GM18951 (cell line): ENCODE results near the gene ALK.

ENCODE experiments used
- POLR2A ChIP-seq: IDR thresholded peaks from 4 replicates; pipeline ENCODE4 v1.6.1; 2011; ENCODE audit warnings: mild to moderate bottlenecking; ENCODE audit not compliant: insufficient read length, insufficient read depth; ENCODE audit errors: extremely low read depth
- in situ Hi-C: fragments of 300-500 bp; cut with MboI; formaldehyde crosslinking; loops from one replicate; pipeline ENCODE4 v1.12.0; 2022; ENCODE audit warnings: low sequenced_read_pairs, mixed read lengths, inconsistent platforms; ENCODE audit not compliant: unreplicated experiment

The ALK gene

DNA sequence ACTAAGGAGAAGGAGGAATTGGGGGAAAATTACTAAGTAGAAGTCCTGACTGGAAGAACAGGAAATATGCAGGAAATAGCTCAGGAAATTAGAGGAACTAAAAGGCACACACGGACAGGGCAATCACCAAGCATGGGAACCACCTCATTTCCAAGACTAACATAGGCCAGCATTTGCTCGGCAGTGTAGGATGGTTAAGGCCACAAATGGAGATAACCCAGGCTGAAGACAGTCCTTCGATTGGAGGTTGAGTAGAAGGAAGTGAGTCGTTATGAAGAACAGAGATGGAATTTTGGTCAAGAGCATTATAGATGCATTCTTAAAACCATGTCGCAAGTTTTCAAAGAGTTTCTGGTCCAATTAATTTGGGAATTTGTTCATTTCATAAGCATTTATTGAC lies 401.4 kb downstream of the ALK start:
- TF ChIP-seq POLR2A: no peak
- in situ Hi-C loops: no loop called here

DNA sequence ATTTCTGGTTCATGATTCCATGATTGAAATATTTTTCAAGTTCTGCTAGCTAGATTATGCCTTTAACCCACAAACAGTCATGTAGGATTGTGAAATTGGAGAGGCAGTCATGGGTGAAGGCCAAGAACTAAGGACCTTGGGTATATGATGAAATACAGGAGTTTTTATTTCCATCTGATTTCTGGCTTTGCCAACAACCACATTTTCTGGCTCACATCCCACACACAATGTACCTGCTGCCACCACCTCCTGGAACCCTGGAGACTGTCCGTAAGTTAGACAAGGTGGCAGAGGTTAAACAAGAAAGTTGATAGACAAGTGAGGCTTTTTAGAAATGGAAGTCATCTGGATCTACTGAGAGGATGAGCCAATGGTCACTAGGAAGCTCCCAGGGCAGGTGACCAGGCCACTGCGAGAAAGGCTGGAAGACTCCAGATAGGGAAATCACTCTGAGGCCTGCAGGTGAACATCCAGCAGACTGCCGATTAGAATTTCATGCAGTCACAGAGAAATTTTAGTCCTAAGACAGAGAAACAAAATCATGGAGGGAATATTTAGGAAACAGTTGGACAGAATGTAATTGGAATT lies 402.0 kb downstream of the ALK start:
- in situ Hi-C loops: no loop called here
- TF ChIP-seq POLR2A: no peak

DNA sequence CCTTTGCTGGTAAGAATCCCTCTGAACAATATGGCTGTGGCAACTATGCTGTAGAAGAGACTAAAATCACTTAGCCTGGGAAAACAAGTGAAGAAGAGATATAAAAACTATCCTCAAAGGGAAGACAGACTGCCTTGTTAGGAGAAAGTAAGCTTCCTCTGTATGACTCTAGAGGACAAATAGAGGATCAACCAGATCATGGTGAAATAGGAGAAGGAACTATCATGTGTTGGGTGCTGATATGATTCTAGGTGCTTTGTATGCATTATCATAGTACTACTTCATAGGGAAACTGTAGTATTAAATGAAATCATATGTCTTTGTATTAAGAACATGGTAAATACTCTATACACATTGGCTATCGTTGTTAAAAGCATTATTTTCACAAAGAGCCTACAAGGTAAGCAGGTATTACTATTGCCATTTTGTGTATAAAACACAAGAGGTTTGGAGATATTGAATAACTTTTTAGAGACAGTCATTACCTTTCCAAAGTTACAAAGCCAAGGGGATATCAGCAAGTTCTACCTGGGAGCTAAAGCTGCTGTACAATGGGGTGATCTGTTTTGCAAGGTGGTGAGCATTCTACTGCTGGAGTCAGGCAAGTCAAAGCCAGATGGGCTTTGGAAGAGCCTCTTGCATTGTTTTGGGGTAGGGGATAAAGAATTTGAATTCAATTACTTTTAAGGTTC lies 402.6 kb downstream of the ALK start:
- in situ Hi-C loops: no loop called here
- TF ChIP-seq POLR2A: no peak

DNA sequence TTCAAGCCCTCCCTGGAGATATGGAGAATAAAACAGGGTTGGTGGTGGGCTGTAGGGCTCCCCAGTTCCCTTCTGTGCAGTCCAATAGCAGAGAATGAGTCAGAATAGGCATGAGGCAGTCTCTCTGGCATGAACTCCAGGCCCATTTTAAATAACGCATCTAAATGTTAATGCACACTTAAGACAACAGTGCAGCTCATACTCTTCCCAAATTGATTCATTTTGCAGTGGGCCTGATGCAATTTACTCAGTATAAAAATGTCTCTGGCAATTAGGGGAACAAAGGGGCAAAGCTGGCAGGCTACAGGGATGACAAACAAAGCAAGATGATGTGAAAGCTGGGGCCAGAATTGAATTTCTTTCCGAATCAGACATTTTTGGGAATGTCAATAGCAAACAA lies 403.4 kb downstream of the ALK start:
- no peak for TF ChIP-seq POLR2A
- in situ Hi-C loops: no loop called here

DNA sequence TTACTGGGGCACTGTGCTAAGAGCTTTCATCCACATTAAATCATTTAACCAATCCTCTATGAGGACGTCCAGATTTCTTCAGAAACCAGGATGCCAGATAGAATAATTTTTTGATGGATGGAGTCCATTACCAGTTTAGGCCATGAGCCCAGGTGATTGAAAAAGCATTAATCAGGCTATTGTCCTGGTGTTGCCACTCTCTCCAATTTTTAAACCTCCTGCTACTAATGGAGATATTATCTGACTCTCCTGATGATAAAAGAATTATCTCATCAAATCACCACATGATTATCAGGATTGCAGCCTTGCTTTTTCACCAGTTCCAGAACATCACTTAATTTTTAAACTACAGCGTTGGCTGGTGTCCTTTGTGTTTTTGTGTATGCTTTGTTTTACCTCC lies 404.0 kb downstream of the ALK start:
- in situ Hi-C loops: no loop called here
- TF ChIP-seq POLR2A: no peak

DNA sequence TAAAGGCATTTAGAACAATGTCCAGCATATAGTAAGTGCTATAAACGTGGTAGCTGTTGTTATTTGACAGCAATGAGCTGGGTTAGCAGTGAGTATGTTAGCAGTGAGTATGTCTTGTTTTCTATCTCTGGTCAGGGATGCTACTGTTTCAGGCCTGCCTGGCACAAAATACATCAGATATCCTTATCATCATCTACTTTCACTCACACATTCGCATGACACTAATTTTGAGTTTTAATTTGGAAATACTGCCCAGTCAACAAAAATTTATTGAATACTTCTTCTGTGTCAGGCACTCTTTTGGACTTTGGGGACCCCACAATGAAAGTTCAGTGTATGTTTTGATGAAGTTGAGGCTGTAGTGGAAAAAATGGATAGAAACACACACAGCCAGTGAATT lies 404.6 kb downstream of the ALK start:
- in situ Hi-C loops: no loop called here
- TF ChIP-seq POLR2A: no peak

DNA sequence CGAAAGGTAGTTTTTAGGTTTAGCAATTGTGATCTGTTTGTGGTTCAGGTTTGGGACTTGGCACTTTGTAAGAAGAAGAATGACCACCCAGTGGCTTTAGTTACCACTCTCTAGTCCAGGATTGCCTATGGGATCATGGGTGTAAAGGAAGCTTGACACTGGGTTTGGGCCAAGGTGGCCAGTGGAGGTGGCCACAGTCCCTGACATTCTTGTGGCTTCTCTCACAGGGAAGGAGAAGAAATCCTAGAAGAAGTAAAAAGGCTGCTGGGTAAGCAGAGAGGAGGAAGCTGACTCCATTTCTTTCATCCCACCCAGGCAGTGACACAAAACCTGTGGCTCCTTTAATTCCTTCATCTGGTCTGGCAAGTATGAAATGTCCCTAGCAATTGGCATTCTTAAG lies 411.5 kb downstream of the ALK start:
- in situ Hi-C loops: no loop called here
- TF ChIP-seq POLR2A: no peak

DNA sequence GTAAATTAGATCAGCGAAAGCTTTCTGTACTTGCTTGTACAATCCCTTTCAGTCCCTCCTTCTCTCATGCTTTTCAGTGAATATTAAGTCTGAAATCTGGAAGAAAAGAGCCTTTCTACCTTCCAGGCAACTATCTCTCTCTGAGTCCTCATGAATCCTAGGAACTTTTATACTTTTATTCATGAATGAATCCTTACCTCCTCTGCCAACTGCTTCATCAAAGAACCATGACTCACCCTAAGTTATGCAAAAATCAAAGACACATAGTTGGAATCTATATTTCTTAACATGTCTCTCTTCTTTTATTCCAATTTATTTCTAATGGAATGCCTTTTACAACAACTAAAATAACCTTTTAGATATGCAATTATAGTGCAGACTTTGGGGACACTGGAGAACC lies 412.0 kb downstream of the ALK start:
- no peak for TF ChIP-seq POLR2A
- in situ Hi-C loops: no loop called here

DNA sequence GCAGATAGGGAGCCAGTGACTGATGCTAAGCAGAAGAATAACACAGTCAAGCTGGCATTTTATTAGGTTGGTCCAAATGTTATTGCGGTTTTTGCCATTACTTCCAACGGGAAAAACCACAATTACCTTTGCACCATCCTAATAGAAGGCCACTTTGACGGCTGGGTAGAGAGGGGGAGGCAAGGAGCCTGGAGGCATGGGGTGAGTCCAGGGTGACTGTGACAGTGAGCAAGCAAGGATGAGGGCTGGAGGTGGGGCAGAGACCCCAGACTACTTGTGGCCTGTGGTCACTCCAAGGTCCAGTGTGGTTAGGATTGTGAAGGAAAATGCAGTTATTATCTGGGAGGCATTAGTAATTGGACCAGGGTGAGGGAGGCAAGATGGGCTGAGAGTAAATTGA lies 416.6 kb downstream of the ALK start:
- TF ChIP-seq POLR2A: no peak
- in situ Hi-C loops: no loop called here

DNA sequence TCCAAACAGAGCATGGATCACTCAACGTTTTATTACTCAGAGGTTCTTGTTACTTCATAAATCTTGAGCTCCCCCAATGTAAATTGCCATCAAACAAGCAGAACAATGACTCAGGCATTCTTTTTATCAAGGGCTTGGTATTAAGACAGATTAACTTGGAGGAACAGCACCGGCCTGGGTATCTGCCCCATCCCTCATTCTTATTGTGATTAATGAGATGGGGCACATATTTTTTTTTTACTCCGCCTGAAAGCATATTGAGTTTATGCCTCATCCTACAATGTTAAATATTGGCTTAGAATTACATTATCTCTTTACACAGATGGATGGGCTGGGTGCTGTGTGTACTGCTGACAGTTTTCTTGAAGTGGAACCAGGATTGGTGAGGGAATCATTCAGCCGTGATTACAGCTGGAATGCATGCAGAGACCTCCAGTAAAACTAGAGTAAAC lies 418.9 kb downstream of the ALK start:
- no peak for TF ChIP-seq POLR2A
- in situ Hi-C loops: no loop called here

DNA sequence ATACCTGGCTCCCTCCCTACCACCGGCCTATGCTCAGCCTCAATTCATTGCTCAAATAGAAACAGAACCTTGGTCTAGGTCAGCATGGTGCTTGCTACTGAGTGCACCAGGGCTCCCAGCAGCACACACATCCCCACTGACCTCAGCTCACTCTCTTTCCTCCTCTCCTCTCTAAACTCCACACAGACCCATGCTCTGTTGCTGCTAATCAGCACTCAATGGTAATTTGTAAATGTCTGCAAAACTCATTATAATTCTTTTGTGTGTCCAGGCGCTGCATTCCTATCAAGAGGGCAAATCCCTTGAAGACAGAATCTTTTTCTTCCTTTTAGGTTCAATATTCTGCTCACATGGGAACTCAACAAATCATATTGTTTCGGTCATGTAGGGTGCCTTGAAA lies 424.0 kb downstream of the ALK start:
- no peak for TF ChIP-seq POLR2A
- in situ Hi-C loops: no loop called here

DNA sequence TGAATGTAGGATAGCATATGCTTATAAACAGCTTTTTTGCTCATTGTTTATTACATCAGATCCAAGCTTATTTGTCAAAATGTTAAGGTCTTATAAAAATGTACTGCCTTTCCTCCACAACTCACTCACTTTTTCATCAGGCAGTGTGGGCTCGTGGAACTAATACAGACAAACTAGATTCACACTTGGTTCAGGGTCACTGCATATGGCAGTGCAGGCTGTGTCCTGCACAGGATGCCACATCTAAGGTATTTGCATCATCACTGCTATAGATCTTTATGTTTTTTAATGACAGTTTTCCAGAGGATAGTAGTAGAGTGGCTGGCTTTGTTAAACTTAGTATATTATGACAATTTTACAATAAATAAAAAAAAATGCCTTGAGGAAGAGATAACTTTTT lies 425.2 kb downstream of the ALK start:
- no peak for TF ChIP-seq POLR2A
- in situ Hi-C loops: no loop called here

DNA sequence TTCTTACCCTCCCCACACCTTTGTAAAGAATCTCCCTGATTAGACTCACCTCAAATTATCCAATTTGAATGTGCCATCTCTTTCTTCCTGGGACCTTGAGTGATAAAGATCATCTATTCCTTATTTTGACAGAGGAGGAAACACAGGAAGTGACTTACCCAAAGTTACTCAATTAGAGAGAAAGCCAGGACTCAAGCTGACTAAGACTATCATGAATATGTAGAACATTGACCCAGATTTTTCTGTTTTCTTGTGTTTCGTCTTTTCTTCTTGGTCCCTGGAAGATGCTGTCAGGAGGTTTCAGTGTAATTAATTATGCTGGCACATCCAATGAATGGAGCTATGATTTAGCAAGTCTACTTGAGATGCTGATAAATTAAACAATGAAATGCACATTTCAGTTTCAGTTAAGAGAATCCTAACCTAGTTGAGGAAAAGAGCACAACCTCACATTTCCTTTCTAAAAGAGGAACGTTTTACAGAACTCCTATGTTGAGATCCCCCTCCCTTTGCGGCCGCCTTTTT lies 425.8 kb downstream of the ALK start:
- in situ Hi-C loops: no loop called here
- TF ChIP-seq POLR2A: no peak

DNA sequence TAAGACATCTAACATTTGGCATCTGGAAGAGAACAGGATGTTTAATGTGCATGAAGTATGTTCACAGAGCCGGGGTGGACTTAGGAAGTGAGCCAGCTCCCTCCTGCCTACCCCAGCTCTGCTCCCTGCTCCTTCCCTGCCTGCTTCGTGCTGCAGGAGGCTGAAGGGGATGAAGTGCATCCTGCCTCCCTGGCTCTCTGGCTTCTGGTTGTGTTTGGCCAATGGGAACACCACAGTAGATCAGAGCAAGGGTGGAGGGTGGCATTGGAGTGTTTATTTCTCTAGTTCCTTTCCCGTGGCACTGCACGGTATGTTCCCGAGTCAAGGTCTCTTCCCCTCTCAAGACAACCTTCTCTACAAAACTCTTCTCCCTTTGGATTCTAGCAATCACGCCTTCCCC lies 426.3 kb downstream of the ALK start:
- in situ Hi-C loops: no loop called here
- TF ChIP-seq POLR2A: no peak

DNA sequence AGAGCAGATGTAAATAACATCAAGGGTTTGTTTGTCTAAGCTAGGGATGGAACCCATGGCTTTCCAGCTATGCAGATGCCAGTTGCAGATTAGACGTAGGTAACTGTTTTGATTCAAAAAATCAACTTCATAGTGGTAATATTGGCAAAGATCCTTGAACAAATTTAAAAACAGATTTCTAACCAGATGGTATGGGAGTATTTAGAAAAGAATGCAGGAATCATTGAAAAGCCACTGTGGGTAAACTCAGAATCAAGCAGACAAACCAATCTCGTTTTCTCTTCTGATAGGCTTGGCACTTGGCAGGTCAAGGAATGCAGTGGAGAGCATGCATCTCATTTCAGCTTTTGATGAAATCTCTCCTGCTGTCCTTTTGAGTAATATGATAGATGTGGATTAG lies 428.7 kb downstream of the ALK start:
- in situ Hi-C loops: no loop called here
- TF ChIP-seq POLR2A: no peak

DNA sequence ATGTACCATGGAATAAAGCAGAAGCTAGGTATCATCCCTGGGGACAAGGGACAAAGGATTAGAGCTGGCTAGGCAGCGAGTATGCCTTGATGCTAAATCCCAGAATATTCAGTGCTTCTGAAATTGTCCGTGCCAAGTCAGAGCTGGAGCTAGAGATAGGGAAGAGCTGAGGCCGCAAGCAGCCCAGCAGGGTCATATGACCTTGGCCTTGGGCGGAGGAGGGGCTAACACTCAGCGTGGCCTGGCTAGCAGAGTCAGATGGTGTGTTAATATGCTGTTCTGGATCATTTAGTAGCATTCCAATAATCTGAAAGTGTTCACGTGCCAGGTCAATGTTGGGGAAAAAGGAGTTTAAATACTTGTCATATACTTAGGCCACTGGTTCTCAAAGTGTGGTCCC lies 431.3 kb downstream of the ALK start:
- TF ChIP-seq POLR2A: no peak
- in situ Hi-C loops: no loop called here
